Activated naive CD4-positive, alpha-beta T cell treated with anti-CD3 and anti-CD28 coated beads, Interleukin-2, amount 50 U/mL, for 24 hours (primary cell): ENCODE measurements around the gene SARDH.

ENCODE experiments used
- H3K27ac Mint-ChIP-seq: one replicate; pipeline ENCODE4 v1.8.0; 2021; ENCODE audit warnings: mild to moderate bottlenecking, mixed read lengths
- H3K27me3 Mint-ChIP-seq: one replicate; pipeline ENCODE4 v1.8.0; 2021; ENCODE audit warnings: mixed read lengths
- H3K36me3 Mint-ChIP-seq: one replicate; pipeline ENCODE4 v1.8.0; 2021; ENCODE audit warnings: mixed read lengths
- H3K4me1 Mint-ChIP-seq: one replicate; pipeline ENCODE4 v1.8.0; 2021; ENCODE audit warnings: mixed read lengths
- H3K4me3 Mint-ChIP-seq: one replicate; pipeline ENCODE4 v1.8.0; 2021; ENCODE audit warnings: mild to moderate bottlenecking, mixed read lengths
- H3K9me3 Mint-ChIP-seq: one replicate; pipeline ENCODE4 v1.8.0; 2021; ENCODE audit warnings: mixed read lengths

The SARDH gene

GRCh38 chr9:133672503-133673257, 65.5 kb downstream of the SARDH start:
- H3K36me3 Mint-ChIP-seq, result no peaks in the 10 kb centered on the region
- no peaks in the 10 kb centered on the region for H3K27me3 Mint-ChIP-seq
- H3K4me1 Mint-ChIP-seq, result peaks cover 35% of the 10 kb centered on the region
- H3K9me3 Mint-ChIP-seq, result no peaks in the 10 kb centered on the region
- no peak overlapping the region for H3K27ac Mint-ChIP-seq
- H3K4me3 Mint-ChIP-seq, result no peak overlapping the region

DNA sequence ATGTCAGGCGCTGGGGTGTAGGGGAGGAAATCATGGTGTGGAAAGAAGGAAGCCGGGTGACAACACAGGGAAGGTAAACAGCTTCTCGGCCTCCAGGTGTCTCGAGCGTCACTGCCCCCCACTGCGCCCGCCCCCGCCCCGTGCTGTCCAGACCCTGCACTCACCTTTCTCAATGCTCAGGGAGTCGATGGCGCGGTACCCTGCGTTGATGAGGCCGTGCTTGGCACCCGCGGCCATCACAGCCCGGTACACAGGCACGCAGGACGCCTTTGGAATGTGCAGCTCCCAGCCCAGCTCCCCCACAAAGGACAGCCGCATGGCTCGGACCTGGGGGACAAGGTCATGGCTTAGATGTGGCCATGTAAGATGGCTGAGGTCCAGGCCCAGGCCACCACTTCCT, 66.8 kb downstream of the SARDH start:
- Mint-ChIP-seq H3K27ac (no peak overlapping the region), H3K4me1 (peaks cover 22% of the 10 kb centered on the region), H3K36me3 (no peaks in the 10 kb centered on the region), H3K4me3 (no peak overlapping the region), H3K9me3 (no peaks in the 10 kb centered on the region), H3K27me3 (no peaks in the 10 kb centered on the region)

DNA sequence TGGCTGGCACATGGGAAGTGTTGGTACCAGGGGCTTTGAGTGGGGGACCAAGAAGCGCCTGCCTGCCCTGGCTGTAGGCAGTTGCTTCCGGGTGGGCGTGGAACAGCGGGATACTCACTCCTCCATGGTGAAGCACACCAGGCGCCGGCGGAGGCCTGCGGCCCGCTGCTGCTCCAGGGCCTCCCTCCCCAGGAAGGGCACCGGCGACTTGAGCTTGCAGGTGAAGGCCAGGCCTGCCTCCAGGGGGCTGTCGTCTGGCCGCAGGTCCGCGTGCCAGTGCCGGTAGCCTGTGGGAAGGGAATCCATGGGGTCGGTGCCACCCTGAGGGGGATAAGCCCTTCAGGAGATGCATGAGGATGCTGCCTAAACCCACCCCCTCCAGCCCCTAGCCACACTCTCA, 67.7 kb downstream of the SARDH start:
- Mint-ChIP-seq H3K4me3 (no peak overlapping the region), H3K27ac (no peak overlapping the region)

DNA sequence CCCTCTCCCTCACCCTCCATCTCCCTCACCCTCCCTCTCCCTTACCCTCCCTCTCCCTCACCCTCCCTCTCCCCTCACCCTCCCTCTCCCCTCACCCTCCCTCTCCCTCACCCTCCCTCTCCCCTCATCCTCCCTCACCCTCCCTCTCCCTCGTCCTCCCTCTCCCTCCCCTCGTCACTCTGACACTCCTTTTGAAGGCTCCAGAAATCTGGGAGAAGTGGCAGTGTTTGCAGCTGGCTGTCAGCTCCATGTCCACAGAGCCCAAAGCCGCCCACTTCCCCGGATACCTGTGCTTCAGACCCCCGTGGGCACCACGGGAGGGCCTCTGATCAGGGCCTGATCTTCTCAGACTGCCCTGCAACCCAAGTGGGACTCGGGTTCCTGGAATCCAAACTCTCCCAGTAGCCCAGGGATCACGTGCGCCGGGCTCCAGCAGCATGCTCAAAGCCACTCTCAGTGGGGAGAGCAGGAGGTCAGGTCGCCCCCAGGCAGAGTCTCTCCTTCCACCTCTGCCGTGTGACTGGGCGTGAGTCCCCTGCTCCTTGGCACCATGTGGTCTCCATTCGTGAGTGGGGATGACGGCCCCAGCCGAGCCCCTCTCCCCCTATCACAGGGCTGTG, 68.9 kb downstream of the SARDH start:
- Mint-ChIP-seq H3K4me3 (no peak overlapping the region), H3K4me1 (peaks cover 4% of the 10 kb centered on the region), H3K27me3 (no peaks in the 10 kb centered on the region), H3K36me3 (no peaks in the 10 kb centered on the region), H3K9me3 (no peaks in the 10 kb centered on the region), H3K27ac (no peak overlapping the region)

More for the DNA sequence above, 67.7 kb downstream of the SARDH start:
- Mint-ChIP-seq H3K9me3 (no peaks in the 10 kb centered on the region), H3K27me3 (no peaks in the 10 kb centered on the region), H3K4me1 (peaks cover 13% of the 10 kb centered on the region), H3K36me3 (no peaks in the 10 kb centered on the region)

DNA sequence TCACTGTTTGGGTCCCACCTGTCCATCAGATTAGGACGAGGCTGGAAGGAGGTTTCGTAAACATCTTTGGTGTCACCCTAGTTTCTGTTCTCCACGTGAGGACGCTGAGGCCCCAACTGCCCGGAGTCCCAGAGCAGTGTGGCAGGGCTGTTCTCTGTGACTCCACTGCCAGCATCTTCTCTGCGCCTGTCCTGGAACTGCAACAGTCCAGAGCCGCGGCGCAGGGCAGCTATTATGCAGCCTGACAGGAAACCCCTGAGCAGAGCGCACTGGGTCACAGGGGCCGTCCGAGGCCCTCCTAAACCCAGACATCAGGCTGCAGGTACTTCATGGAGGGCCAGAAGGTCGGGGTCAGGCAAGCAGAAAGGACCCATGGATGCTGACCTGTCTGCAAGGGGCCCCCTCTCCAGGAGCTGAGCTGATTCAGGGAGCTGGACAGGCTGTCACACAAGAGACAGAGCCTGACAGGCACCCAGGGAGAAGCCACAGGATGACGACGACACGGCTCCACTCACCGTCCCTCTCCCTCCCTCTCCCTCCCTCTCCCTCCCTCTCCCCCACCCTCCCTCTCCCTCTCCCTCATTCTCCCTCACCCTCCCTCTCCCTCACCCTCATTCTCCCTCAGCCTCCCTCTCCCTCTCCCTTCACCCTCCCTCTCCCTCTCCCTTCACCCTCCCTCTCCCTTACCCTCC, 70.2 kb downstream of the SARDH start:
- Mint-ChIP-seq H3K27ac (no peak overlapping the region), H3K4me1 (peaks cover 4% of the 10 kb centered on the region), H3K27me3 (no peaks in the 10 kb centered on the region), H3K36me3 (no peaks in the 10 kb centered on the region), H3K4me3 (no peak overlapping the region), H3K9me3 (no peaks in the 10 kb centered on the region)

- Mint-ChIP-seq H3K27ac (no peak overlapping the region), H3K36me3 (no peaks in the 10 kb centered on the region), H3K4me3 (no peak overlapping the region), H3K27me3 (no peaks in the 10 kb centered on the region), H3K9me3 (no peaks in the 10 kb centered on the region), H3K4me1 (no peaks in the 10 kb centered on the region)
Observed at GRCh38 chr9:133666845-133667244, 71.3 kb downstream of the SARDH start.

GRCh38 chr9:133666387-133666786, 71.8 kb downstream of the SARDH start:
- H3K4me1 Mint-ChIP-seq, result no peaks in the 10 kb centered on the region
- H3K27ac Mint-ChIP-seq, result no peak overlapping the region
- no peaks in the 10 kb centered on the region for H3K9me3 Mint-ChIP-seq
- H3K27me3 Mint-ChIP-seq, result no peaks in the 10 kb centered on the region
- H3K36me3 Mint-ChIP-seq, result no peaks in the 10 kb centered on the region
- no peak overlapping the region for H3K4me3 Mint-ChIP-seq

DNA sequence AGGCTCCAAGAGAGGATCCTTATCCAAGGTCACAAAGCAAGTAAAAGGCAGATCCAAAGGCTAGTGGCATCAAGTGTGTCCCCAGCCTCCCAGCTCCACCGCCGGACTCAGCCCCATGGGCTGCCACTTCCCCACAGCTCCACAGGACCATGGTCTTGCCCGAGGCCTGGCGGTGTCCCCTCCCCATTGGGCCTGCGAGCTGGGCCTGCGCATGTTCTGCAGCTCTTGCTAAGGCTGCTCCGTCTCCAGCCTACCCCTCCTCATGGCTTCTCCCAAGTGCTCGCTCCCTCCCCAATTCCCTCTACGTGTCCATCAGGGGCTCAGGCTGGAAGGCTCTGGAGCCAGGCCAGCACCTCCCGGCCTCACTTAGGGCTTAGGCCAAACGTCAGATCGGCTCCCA, 72.6 kb downstream of the SARDH start:
- Mint-ChIP-seq H3K4me1 (no peaks in the 10 kb centered on the region), H3K9me3 (no peaks in the 10 kb centered on the region), H3K4me3 (no peak overlapping the region), H3K27ac (no peak overlapping the region), H3K36me3 (no peaks in the 10 kb centered on the region), H3K27me3 (no peaks in the 10 kb centered on the region)

DNA sequence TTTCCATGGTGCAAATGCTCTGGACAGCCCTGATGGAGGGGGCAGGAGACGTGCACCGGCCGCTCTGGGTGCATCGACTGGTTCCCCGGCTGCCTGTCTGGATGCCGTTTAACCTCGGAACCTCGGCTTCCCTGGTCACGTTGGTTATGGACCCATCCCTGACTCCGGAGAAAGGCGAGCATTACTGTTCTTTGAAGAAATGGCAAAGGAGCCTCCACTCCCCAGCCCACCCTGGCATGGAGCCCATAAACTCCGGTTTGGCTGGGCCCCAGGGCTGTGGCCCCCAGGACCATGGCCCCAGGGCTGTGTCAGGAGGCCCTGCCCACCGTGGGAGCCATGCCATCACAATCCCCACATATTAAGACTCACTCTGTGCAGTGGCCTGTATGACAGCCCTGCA, 73.1 kb downstream of the SARDH start:
- Mint-ChIP-seq H3K9me3 (no peaks in the 10 kb centered on the region), H3K27me3 (no peaks in the 10 kb centered on the region), H3K4me1 (no peaks in the 10 kb centered on the region), H3K36me3 (no peaks in the 10 kb centered on the region), H3K4me3 (no peak overlapping the region), H3K27ac (no peak overlapping the region)

- Mint-ChIP-seq H3K9me3 (no peaks in the 10 kb centered on the region), H3K4me3 (no peak overlapping the region), H3K27ac (no peak overlapping the region), H3K27me3 (no peaks in the 10 kb centered on the region), H3K4me1 (peaks cover 1% of the 10 kb centered on the region), H3K36me3 (no peaks in the 10 kb centered on the region)
Observed at GRCh38 chr9:133664173-133665050, 73.7 kb downstream of the SARDH start.

DNA sequence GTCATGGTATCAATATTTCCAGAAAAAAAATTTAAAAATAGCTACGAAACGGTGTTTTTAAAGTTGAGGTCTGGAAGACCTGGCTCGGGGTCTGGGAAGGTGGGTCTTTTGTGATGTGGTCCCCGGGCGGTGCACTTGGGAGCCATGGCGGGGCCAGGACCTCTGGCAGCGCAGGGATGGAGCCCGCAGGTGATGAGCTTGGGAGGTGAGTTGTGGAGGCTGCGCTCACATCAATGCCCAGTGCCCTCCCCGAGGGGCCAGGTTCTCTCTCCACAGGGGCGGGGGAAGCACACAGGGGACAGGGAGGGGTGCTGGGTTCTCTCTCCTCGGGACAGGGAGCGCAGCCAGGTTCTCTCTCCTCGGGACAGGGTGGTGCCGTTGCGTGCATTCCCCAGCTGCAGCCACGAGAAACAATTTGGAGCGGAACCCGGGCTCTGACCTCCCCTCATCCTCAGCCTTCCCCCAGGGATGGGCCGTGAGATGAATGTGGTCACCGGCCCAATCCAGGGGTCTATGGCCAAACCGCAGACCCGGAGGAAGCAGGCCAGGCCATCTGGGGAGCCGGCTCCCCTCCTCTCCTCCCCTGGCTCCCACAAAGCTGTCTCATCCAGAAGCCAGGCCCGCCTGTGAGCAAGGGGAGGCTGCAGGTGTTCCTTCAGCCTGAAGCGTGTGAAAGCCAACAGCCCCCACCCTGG, 76.2 kb downstream of the SARDH start:
- Mint-ChIP-seq H3K4me1 (peaks cover 26% of the 10 kb centered on the region), H3K9me3 (no peaks in the 10 kb centered on the region), H3K4me3 (no peak overlapping the region), H3K36me3 (no peaks in the 10 kb centered on the region), H3K27ac (no peak overlapping the region), H3K27me3 (no peaks in the 10 kb centered on the region)

GRCh38 chr9:133659516-133659915, 78.6 kb downstream of the SARDH start:
- no peaks in the 10 kb centered on the region for H3K27me3 Mint-ChIP-seq

GRCh38 chr9:133658442-133659431, 79.4 kb downstream of the SARDH start:
- Mint-ChIP-seq H3K4me3 (peak overlapping the region; percentile 64), H3K27ac (no peak overlapping the region), H3K9me3 (no peaks in the 10 kb centered on the region), H3K27me3 (no peaks in the 10 kb centered on the region), H3K4me1 (peaks cover 40% of the 10 kb centered on the region), H3K36me3 (no peaks in the 10 kb centered on the region)

More at GRCh38 chr9:133659516-133659915, 78.6 kb downstream of the SARDH start:
- Mint-ChIP-seq H3K4me1 (peaks cover 40% of the 10 kb centered on the region), H3K4me3 (peak overlapping the region; percentile 64), H3K9me3 (no peaks in the 10 kb centered on the region), H3K36me3 (no peaks in the 10 kb centered on the region), H3K27ac (no peak overlapping the region)

- Mint-ChIP-seq H3K4me1 (peaks cover 40% of the 10 kb centered on the region), H3K9me3 (no peaks in the 10 kb centered on the region), H3K27ac (peak overlapping the region; percentile 31), H3K27me3 (no peaks in the 10 kb centered on the region), H3K36me3 (no peaks in the 10 kb centered on the region), H3K4me3 (peak overlapping the region; percentile 72)
Observed at GRCh38 chr9:133657120-133657661, 81.0 kb downstream of the SARDH start.
